HG03442 (cell line): Measurements from ENCODE around the gene SAMD7.

ENCODE experiments used
- ATAC-seq: cut with Tn5 transposase; IDR thresholded peaks from one replicate; pipeline ENCODE4 v1.9.1; 2021; ENCODE audit warnings: mild to moderate bottlenecking, moderate library complexity; ENCODE audit not compliant: unreplicated experiment

The SAMD7 gene

DNA sequence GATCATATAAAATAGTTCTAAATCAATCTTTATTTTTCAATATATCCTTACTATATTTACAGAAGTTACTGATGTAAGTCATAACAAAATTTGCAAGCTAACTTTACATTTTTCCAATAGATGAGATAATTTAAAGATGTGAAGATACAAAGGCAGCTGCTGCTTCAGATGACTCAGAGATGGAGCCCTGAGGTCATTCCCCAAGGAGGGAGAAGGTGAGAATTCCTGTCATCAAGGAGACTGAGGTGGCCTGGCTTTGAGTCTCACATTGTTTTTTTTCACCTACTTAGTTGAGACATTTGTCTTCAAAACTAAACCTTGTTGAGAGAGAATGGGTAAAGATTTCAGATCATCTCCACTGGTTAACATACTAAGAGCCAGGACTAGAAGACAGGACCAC is 3.9 kb upstream of the SAMD7 start:
- no peak for ATAC-seq

GRCh38 chr3:169907944-169908343 is 3.4 kb upstream of the SAMD7 start:
- ATAC-seq = no peak

DNA sequence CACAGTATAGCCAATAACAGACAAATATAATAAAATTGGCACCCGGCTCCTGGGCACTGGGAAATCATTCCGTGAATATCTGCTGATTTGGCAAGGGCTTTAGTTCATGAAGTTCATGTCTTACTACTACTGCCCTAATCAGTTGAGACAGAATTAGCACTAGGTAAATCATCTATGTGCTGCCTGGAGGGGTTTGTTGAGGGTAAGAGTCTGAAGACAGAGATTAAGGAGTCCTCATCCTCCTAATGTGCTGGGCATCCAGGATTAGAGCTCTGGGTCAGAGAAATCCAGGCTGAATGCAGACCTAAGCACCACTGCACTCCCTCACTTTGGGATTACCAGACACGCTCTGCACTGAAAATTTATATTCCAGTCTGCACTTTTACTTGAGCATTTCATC is 2.0 kb downstream of the SAMD7 start:
- ATAC-seq = no peak

- ATAC-seq = no peak
Observed at GRCh38 chr3:169914321-169914720, 2.9 kb downstream of the SAMD7 start.

DNA sequence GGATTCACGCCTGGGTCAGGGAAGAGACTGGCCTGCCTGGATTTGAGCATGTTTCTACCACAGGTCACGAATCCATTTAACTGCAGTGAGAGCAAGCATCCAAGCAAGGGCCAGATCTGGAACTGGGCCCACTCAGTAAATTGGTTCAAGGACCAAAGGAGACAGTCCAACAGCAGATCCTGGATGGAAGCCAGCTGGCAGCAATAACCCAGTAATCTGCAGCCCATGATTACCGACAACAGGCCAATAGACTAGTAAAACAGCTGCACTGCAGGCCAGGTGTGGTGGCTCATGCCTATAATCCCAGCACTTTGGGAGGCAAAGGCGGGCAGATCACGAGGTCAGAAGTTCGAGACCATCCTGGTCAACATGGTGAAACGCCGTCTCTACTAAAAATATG is 11.8 kb downstream of the SAMD7 start:
- no peak for ATAC-seq

DNA sequence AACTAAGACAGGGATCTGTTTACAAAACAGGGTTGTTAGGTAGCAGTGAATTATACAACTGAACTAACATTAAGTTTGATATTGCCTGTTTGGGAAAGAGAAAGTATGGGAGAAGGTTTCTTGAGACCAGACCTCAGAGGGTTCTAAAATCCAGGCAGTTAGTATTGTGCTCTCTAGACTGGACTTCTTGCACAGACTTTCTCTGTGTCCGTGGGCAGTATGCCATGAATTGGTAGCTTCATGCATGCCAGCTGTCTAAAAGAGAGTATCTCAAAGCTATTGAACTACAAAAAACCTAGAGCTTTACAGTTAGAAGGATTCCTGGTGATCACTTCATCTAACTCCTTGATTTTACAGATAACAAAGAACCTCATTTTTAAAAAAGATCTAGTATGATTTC is 12.5 kb downstream of the SAMD7 start:
- ATAC-seq = no peak

DNA sequence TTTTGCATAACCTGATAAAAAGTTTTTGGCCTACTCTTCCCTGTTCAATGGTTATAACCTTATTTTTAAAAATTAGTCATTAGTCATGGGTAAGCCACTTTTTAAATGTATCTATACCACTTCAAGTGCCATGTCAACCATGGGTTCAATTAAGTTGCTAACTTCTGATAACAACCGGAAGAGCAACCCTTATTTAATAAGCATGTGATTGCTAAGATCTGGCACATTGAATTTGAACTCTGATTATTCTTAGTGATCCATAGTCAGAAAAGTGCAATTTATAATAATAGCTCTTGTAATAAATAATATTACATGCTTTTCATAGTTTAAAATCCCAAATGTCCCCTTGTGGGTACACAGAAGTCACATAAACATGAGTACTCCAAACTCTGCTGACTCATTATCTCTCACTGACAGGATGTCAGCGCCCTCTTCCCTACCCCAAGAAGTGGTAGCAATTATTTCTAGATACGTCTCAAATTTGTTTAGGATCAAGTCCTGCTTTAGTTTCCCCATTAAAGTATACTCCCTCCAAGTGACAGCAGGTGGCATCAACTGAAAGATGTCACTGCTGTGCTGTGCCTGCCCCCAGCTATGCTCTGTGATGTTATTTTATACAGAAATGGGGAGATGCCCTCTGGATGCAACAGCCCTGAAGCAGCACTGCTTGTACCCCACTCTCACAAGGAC is 18.6 kb downstream of the SAMD7 start:
- peak; percentile 35 for ATAC-seq

DNA sequence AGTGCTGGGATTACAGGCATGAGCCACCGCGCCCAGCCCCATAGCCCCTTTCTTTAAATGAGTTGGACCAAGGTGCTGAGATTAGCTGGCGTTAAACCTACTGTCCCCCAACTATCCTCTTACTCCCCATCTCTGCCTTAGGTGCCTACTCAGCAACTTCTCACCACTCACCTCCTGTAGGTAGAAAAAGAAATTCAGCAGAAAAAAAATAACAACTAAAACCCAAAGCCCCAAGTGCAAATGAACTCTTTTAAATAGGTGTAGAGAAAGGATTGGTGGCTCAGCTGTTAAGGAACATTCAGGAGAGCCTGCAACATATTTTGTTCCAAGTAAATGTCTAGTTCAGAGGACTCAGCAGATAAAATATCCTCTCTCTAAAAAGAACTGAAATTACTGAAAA is 19.5 kb downstream of the SAMD7 start:
- ATAC-seq = no peak

GRCh38 chr3:169931747-169932520 is 20.6 kb downstream of the SAMD7 start:
- ATAC-seq = peak; percentile 94

- no peak for ATAC-seq
Observed at GRCh38 chr3:169939320-169939719, 27.9 kb downstream of the SAMD7 start.

- no peak for ATAC-seq
Observed at GRCh38 chr3:169939751-169940150, 28.4 kb downstream of the SAMD7 start.

GRCh38 chr3:169940470-169941181 is 29.3 kb downstream of the SAMD7 start:
- ATAC-seq = peak; percentile 63

- ATAC-seq = peak; percentile 87
Observed at GRCh38 chr3:169945313-169945712, 33.9 kb downstream of the SAMD7 start.

GRCh38 chr3:169946336-169946735 is 35.0 kb downstream of the SAMD7 start:
- ATAC-seq = no peak

DNA sequence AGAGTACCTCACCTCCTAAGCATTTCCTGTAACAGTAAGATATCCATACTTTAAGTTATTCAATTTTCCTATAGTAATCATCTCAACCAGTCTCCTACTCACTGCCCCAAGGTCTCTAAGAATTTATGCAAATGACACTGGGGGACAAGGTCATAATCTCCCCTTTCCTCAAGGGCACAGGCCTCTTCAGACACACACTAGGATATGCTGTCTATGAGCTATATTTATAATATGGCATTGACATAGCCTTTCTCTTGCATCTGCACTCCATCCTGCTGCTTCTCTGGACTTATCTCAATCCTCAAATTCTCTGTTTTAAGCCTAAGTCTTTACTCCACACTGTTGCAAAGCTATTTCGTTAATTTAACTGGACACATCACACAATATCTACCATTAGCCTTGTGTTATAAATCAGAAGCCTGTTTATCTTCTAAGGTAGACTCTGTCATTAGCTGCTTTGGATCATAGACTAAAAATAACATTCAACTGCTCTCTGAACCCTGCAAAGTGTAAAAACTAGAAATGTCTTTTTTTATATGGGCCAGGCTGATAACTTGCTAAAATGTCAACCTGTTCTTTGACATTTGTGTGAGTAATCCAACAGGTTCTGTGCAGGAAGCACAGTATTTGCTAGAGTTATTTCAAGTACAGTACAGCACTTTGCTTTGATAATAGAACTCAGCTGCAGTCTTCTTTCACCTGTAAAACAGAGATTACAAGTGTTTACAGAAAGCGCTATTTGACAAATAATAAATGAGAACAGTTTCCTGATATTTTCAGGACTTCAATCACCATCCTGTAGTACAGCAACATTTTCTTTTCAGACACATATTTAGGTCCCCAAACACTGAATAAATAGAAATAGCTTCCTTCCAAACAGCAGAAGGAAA is 37.4 kb downstream of the SAMD7 start:
- ATAC-seq = peak; percentile 9

GRCh38 chr3:169952045-169952444 is 40.7 kb downstream of the SAMD7 start:
- ATAC-seq = no peak

- peak; percentile 8 for ATAC-seq
Observed at GRCh38 chr3:169953462-169954141, 42.2 kb downstream of the SAMD7 start.

DNA sequence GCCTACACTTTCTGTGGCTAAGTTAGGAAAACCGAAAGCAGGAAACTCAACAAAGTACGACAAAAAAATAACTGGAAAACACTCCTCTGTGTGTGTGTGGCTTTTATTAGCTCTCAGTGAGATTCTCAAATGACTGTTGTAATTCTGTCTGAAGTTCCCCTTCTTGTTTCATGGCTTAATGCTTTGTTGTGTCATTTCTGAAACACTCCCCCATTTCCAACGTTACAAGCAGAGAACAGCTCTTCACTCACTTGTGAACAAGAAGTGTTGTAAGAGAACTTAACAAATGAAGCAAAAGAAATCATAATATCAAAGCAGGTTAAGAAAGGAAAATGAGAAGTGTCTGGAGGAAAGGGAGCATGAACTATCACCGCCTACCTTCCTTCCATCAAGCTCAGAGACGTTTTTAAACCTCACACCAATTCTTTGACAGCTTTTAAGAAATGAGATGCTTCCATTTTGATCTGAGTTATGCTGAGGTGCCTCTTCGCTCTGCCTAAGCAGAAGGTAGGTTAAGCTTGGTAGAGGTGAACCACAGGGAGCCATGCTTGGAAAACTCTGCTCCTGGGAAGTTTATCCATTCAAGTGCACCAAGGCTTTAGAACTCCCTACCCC is 42.9 kb downstream of the SAMD7 start:
- peak; percentile 75 for ATAC-seq

DNA sequence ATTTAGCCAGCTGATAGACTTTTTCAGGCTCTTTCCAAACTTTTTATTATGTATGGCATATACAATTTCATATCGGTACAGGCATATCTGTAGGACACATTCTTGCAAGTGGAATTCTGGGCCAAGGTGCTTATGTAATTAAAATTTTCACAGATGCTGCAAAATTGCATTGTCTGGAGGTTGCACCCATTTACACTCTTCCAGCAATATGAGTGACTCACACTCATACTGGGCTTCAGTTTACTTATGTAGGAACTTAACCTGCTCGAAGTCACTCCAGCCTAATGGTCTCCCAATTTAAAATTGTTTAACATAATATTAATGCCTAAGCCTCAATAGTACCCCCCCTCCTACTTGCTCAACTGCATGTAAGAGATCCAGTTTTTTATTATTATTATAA is 44.0 kb downstream of the SAMD7 start:
- no peak for ATAC-seq

DNA sequence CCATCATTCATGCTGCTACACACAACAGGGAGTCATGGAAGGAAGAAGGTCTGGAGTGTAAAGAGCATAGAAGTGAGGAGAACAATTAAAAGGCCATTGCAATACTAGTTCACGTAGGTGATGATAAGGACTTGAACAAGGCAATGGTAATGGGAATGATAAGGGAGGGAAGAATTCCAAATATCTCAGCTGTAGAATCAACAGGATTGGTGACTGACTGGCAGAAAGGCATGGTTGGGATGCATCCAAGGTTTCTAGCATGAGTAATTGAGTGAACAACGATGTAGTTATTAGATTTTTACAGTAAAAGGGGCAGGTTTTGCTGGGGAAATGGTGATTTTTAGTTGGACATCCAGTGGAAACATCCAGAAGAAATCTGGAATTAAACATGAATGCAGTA is 52.8 kb downstream of the SAMD7 start:
- no peak for ATAC-seq
